ENCODE measurements around the gene MOBP.

MOBP gene

DNA sequence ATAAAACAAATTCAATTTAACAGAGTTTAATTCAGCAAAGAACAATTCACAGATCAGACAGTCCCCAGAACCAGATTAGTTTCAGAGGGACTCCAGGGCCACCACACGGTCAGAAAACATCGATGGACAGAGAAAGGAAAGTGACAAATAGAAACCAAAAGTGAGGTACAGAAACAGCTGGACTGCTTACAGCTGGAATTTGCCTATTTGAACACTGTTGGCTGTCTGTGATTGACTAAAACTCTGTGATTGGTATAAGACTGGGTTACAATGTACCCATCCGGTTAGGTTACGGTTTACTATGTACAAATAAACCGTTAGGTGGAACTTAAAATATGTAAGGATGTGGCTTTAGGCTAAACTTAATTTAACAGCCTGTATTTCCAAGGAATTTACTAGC is 30.3 kb downstream of the MOBP start:
- DNase-seq (ENCODE audit: low read depth, low spot score), result no peak

DNA sequence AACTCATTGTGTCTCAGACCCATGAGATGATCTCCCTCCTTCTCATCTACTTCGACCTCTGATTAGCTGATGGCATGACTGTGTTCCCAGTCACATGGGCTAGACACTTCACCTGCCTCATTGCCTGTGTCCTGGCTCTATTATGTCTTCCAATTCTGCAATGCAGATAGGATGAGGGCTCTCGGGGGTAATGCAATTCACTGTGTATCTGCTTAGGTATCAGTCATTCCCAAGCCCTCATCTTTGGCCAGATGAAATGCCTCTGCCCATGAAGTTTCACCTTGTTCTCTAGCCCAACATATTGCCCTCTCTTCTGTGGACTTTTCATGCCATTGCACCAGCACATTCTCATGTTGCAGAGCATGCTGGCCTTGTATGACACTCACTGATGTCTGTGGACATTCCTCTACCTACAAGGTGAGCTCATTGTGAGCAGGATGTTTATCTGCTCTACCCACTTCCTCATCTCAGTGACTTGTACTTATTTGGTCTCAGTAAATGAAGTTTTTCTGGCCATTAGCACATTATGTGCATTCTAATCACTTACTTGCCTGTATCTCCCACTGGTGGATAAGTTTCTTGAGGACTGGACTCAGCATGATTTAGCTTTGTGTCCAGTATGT is 32.3 kb downstream of the MOBP start:
- no peak for DNase-seq (ENCODE audit: low read depth, low spot score)

DNA sequence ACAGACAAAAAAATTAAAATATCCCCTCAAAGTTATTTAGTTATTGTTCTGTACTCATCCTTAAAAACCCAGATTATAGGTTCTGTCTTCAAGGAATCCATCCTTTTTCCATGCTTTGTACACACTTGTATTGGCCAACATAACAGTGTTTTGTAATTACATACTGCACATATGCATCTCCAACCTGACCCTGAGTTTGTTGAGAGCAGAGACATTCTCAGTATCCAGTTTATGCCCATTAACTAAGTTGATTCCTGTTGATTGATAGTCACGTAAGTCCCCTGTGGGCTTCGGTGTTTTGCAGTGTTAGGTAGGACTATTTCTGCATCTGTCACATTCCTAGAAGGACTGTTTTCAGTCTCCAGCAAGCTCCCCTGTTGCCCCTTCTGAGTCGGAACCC is 33.6 kb downstream of the MOBP start:
- DNase-seq (ENCODE audit: low read depth, low spot score), result no peak

DNA sequence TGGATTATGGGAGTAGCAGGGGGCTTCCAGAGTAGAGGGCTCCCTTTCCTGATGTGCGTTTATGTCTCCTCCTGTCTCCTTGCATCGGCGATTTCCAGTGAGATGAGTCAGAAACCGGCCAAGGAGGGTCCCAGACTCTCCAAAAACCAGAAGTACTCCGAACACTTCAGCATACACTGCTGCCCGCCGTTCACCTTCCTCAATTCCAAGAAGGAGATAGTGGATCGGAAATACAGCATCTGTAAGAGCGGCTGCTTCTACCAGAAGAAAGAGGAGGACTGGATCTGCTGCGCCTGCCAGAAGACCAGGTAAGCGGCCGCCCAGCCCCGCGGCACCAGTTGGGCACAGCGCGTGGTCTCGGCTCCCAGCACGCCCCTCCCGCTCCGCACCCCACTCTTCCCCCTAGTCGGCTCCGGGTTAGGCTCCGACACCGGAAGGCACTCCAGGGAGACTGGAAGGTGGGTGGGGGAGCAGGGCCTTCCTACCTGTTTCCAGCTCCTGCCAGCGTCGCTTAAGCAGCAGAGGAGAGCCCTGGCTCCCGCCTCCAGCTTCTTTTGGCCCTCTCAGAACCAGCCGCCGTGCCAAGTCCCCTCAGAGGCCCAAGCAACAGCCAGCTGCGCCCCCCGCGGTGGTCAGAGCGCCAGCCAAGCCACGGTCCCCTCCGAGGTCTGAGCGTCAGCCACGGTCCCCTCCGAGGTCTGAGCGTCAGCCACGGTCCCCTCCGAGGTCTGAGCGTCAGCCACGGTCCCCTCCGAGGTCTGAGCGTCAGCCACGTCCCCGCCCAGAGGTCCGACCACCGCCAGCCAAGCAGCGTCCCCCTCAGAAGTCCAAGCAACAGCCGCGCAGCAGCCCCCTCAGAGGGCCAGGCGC is 34.7 kb downstream of the MOBP start:
- DNase-seq (ENCODE audit: low read depth, low spot score), result peak; percentile 34

DNA sequence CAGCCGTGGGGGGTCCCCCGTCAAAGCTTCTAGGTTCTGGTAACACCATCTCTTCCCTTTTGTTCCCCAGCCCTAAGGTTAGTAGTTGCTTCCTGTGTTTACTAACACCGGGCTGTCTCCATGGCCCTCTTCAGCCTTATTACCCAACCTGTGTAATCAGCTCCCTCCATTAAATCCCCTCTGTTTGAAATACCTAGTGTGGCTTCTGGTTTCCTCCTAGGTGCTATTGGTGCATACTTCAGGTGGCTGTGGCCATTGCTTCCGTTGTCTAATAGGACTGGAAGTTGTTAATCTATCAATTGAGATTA is 35.3 kb downstream of the MOBP start:
- no peak for DNase-seq (ENCODE audit: low read depth, low spot score)

DNA sequence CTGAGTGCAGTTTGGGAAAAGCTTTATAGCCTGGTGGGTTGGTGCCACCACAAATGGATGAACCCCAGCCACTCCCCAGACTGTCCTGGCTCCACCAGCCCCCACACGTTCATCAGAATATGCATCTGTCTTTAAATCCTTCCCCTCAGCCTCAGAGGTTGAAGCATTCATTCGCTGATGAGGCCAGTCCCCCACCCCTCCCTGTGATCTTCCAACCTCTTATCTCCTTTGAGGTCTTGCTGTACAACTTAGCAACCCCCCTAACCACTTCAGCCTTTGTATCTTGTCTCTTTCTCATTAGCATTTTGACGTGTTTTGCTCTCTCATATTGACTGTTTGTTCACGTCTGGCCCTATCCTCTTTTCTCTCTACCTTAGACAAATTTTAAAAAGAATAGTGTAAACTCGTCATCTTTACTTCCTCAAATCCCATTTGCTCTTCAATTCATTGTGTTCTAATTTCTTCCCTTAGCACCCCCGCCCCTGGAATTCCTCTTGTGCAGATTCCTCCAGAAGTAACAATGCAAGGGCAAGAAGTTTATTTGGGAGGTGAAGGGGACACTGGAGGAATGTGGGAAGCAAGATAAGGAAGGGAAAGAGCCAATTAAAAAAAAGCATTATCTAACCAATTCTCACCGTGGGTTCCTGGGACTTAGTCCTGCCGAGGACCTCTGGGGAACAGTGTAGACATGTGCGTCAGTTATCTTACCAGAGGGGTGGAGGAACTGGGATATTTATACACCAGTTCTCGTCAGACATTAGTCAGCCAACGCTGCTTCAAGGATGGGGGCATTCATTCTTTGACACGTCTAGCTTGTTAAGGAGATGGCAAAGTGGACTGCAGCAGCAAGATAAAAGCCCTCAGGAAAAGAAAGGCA is 38.6 kb downstream of the MOBP start:
- peak; percentile 27 for DNase-seq (ENCODE audit: low read depth, low spot score)

DNA sequence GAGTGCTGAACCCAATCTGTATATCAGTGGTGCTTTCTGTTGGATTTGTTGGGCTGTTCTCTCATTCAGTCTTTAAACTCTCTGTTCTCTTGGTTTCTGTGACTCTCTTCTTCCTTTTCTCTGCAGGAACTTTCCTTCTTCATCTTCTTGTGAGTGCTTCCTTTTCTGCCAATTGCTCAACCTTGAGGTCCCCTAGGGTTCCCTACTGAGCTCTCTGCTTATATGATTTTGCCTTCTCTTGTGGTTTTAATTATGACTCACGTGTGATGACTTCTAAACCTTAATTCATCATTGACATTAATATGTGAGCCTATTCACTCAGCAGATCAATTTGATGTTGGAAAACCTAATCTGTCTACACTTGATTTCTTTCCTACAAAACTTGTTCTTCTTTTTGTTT is 39.4 kb downstream of the MOBP start:
- DNase-seq (ENCODE audit: low read depth, low spot score), result no peak

DNA sequence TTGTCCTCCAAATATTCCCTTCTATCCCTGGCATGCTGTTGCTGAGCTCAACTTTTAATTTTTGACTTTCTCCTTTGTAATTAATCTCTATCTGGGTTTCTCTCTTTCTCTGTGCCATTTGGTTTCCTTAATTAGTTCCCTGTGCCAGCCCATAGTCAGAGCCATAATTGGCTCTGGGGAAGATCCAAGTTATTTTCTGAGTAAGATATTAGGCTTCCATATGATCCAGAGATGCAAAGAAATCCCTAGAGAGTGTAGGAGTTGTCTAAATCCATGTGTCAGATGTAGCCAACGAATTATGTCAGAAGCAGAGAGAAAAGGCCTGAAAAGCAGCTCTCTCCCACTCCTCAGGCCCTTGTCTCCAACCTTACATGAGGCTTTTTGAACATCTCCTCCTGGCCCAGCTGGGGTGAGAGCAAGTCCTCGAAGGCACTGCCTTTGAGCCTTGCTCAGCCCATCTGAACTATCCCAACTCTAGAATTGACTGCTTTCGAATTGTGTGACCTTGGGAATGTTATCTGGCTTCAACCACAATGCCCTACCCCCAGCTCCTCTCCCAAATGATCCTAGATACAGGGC is 46.4 kb downstream of the MOBP start:
- no peak for DNase-seq (ENCODE audit: low read depth, low spot score)

DNA sequence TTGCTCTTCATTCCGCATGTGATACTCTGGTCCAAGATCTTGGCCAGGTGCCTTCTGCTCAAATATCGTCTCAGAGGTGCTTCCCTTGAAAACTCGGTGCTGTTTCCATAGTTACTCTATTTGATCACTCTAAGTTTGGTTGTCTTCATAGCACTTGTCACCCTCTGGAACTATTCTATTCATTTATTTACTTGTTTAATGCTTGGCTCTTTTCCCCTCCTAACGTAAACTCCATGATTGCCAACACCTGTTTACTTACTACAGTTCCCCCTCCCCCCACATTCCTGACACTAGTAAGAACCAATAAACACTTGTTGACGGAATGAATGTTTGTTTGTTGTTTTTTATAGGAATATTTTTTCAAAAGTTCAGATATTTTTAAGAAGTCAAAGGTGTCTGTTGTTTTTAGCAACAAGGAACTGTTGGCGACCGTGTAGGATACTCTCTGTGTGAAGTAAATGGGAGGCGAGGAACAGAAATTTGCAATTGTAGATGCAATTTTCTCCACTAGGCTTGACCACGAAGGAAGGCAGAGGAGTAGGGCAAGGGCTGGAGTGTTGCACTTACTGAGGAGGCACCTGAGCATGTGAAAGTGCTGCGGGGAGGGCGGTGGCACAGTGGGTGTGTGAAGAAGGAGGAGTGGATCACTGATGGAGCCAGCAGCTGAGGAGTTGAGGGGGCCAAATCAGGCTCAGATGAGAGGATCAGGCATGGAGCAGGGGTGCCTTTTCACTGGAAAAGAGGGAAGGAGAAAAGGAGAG is 48.4 kb downstream of the MOBP start:
- DNase-seq (ENCODE audit: low read depth, low spot score), result no peak

DNA sequence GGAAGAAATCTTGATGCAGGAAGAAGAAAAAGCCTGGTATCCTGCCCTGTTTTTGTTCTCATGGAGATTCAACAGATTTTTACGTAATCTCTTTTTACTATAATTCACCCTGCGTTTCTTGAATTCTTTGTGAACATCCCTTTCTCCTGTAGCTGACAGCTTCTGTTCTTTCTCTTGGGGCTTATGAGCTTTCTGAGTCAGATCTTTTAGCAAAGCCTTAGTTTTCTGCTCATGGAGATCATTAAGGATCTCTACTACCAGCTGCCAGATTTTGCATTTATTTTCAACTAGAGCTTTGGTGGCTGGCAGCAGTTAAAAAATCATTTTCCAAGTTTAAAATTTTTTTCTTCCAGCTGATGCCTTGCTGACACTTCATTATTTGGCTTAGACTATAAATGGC is 51.6 kb downstream of the MOBP start:
- DNase-seq (ENCODE audit: low read depth, low spot score), result no peak

DNA sequence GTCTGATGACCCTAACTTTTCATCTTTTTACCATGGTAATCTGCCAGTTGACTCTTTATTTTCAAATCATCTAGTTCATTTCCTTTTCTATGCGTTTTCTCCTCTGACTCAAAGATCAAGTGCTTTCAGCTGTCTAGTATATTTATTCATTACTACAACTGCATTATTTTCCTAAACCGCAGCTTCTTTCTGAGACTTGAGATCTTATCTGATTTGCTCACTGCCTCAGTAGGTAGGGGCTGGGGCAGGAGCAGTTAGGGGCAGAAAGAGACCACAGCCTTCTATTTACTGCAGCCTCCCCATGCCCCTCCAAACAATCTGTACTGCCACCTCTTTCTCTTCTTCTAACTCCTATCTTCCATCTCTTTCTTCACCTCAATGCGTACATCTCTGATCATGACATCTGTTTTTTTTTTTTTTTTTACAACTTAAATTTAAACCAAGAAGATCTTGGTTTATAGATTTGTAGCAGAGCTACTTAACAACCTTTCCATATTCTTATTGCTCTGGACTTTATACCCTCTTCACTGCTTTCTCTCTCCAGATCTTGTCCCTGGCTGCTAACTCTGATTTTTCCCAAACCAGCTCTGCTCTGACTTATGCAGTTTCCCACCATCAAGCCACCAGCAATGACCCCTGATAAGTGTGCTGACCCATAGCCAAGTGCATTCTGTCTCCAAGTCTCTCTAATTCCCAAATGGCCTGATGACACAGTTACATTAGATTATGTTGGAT is 52.2 kb downstream of the MOBP start:
- no peak for DNase-seq (ENCODE audit: low read depth, low spot score)

DNA sequence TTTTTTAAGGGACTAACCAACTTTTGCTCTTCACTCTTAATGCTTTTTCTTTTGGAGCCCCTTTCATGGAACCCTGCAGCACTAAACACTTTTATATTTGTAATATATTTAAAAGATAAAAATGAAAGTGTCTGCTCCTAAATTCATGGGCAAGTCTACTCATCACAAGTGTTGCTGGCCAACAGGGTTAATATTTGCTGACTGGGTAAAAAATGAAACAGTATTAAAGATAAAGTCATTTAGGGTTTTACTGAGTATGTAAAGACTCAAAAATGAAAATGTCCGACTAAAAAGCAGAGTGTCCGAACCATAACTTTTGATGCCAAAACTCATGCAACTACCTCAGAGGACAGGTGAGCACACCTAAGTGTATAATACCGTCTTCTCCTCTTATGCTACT is 54.0 kb downstream of the MOBP start:
- DNase-seq (ENCODE audit: low read depth, low spot score), result no peak

DNA sequence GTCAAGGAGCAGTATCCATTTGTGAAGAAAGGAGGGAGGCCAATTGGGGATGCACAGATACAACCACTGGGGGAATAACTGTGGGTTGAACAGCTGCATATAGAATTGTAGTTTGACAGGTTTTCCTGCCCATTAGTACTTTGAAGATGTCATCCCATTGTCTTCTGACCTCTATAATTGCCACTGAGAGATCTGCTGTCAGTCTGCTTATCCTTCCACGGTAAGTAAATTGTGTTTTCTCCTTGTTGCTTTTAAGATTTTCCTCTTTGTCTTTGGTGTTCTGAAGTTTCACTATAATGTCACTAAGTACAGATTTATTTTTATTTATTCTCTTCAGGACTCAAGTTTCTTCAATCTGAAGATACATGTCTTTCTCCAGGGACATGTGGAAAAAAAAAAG is 56.6 kb downstream of the MOBP start:
- DNase-seq (ENCODE audit: low read depth, low spot score), result no peak

DNA sequence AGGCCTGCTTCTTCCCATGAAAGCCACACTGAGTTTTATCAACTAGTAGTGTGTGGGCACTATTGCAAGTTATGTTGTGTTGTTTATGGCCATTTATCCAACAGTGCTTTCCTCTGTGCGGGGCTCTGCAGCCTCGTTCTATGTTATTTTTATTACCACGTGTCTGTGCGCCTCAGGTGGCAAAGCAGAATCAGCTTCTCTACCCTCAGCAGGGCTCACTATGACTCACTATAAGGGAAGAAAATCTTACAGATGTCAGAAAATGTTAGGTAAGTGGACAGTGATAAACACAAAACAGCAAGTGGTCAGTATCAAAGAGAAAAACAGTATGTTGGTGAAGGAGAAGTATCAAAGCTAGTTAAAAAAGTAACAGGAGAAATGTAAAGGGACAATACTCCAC is 61.4 kb downstream of the MOBP start:
- DNase-seq (ENCODE audit: low read depth, low spot score), result no peak

DNA sequence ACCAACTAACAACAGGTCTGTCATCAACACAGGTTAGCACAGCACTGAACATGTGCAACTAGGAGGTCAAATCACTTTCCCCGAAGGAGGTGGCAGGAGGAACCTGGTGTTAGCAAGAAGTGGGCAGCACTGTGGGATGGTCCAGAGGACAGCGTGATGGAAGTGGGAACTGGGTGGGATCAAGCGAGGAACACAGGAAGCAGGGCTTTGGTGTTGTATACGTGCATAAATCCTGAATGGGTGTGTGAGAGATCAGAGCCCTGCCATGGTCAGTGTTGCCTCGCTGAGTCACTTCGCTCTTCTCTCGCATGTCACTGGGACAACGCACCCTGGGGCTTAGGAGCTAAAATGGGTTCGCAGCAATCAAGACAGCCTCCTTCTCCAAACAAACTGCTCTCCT is 62.1 kb downstream of the MOBP start:
- peak; percentile 14 for DNase-seq (ENCODE audit: low read depth, low spot score)

DNA sequence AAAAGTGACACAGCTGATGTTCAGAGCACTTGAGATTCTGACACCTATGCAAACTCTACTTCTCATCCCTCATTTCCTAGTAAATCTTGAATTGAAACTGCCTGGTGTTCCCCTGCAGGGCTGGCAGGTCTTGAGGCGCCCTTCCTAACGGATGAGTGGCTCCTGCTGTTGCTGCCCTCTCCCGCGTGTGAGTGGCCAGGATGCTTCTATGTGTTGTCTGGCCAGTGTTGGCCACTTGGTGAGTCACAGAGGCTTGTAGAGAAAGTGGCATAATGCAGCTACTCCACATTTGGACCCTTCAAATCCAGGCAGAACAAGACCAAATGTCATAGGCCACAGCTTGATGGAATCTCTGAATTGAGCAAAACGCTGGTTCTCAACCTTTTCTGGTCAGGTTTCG is 63.6 kb downstream of the MOBP start:
- DNase-seq (ENCODE audit: low read depth, low spot score), result no peak

DNA sequence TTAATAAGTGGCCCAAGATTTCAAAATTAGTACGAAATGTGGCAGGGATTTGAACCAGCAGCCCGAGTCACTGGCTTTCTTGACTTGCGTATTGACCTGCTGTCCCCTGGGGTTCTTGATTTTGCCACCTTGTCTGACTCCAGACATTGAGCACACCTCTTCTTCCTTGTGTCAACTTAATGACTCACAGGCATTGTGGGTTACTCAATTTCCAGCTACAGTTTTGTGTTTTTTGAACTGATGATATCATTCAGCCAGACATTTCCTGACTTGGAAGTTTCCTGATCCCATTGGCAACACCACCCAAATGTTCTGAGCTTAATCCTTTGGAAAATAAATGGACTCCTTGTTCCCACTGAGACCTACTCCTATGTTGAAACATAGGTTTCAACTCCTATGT is 64.2 kb downstream of the MOBP start:
- DNase-seq (ENCODE audit: low read depth, low spot score), result no peak

DNA sequence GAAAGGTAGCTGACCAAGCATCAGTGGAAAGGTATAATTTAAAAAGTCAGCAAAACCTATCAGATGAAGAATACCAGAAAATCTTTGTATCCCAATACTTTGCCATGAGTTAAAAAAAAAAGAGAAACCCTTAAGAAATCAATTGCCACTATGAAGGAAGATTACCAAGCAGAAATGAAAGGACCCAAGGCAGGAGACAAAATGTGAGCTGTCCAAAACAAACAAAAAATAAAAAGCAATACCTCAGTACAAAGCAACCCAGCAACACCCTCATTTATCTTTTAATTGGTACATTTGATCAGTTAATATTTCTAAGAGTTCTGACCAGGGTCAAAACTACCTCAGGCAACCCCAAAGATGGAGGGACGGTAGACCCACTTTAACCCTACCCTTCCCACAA is 65.3 kb downstream of the MOBP start:
- DNase-seq (ENCODE audit: low read depth, low spot score), result no peak

DNA sequence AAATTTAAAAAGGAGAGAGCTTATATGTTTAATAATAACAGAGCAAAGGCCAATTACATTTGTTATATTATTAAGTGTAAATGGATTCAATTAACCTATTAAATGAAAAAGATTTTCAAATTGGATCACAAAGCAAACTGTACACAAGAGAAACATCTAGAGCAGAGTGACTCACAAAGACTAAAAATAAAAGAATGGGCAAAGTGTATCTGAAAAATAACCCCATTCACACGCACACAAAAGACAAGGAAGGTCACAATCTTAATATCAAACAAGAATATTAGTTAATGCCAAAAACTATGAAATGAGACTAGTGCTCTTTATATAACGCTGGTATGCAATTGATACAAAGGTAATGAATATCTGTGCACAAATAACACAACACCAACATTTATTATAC is 65.7 kb downstream of the MOBP start:
- no peak for DNase-seq (ENCODE audit: low read depth, low spot score)

DNA sequence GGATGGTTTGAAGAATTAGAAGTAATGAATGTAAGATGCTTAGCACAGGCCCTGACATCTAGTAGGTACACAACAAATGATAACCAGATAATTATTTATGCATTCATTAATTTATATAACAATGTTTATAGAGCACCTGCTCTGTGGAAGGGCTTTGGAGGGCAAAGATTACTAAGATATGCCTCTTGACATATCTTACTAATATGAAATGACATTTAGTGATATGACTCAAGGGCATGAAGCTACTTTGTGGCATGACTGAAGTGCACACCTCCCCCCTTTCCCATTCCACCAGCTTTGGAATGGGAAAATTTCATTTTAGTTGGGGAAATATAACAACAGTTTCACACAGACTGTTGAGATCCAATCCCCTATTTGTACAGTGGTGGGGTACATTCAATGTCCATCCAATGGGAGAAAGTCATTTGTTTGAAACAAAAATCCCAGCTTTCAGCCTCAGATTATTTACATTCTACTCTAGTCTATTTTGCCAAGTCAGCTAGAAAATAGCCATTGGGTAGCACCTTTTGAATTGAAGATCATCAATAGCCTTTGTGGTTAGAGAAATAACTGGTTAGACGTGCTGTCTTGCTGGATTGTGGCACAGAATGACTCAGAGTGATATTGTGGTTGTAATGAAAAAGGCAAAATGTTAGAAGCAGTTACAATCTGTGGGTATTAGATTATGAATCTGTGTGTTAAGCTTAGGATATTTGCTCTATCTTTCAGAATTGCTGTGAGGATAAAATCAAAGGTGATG is 72.9 kb downstream of the MOBP start:
- no peak for DNase-seq (ENCODE audit: low read depth, low spot score)
